Aorta (tissue), 5 donors: ENCODE data around the gene ERVK3-1. TPM values are rescaled to one million over a fixed set of nuclear protein-coding genes. Genes with fewer than 3 reads are reported as not detected.
"Not testable (repeated sequence)": the region's sequence is repeated elsewhere in the genome, so short reads cannot be mapped to it uniquely, and the experiment has no call there.

Experiments
- ATAC-seq: fragments of 200-7000 bp; cut with Tn5 transposase; one replicate; pipeline ENCODE4 v1.9.1; 2022; ENCODE audit warnings: moderate library complexity; ENCODE audit not compliant: low FRiP score
- DNase-seq, 2 donors: peaks; one replicate each; pipeline ENCODE4 v3.0.0-alpha.2; 2020
- H3K27ac ChIP-seq, 2 donors: one replicate each; pipeline ENCODE4 v1.5.1; 2013; ENCODE audit warnings: low read length in 2 of 2, mild to moderate bottlenecking in 2 of 2, moderate library complexity in 2 of 2, control low read depth in 1 of 2, inconsistent platforms in 1 of 2, low read depth in 1 of 2
- H3K27me3 ChIP-seq, 2 donors: one replicate each; pipeline ENCODE4 v1.6.1; 2013; ENCODE audit warnings: control low read depth in 1 of 2, low read length in 1 of 2, mild to moderate bottlenecking in 1 of 2, moderate library complexity in 1 of 2; ENCODE audit not compliant: insufficient read depth in 2 of 2, control insufficient read depth in 1 of 2
- H3K36me3 ChIP-seq, 2 donors: one replicate each; pipeline ENCODE4 v1.6.1; 2013; ENCODE audit warnings: control low read depth in 1 of 2, low read length in 1 of 2, mild to moderate bottlenecking in 1 of 2; ENCODE audit not compliant: insufficient read depth in 2 of 2, control insufficient read depth in 1 of 2
- H3K4me1 ChIP-seq, 2 donors: one replicate each; pipeline ENCODE4 v1.6.1; 2013; ENCODE audit warnings: low read length in 2 of 2, control low read depth in 1 of 2, mild to moderate bottlenecking in 1 of 2, moderate library complexity in 1 of 2; ENCODE audit not compliant: insufficient read depth in 2 of 2, control insufficient read depth in 1 of 2
- H3K4me3 ChIP-seq, 2 donors: one replicate each; pipeline ENCODE4 v1.5.1; 2013; ENCODE audit warnings: low read length in 2 of 2, control low read depth in 1 of 2, mild to moderate bottlenecking in 1 of 2
- H3K9me3 ChIP-seq: one replicate; pipeline ENCODE4 v1.6.1; 2013; ENCODE audit warnings: mild to moderate bottlenecking, low read length; ENCODE audit not compliant: control insufficient read depth
- WGBS, 2 donors: extraction: QIAGEN DNeasy Blood & Tissue Kit; methylation state at CpG; one replicate each; pipeline ENCODE4 v1.1.7; 2013; 5-methylcytosine and 5-hydroxymethylcytosine counted together
- intact Hi-C, 2 donors: fragments of 100-400 bp; cut with DNase I; formaldehyde crosslinking; loops; one replicate each; pipeline versions ENCODE4 v1.14.2 to v1.15.0; 2022
- long read RNA-seq, 2 donors: library from polyadenylated mRNA; unstranded; transcript quantifications; one replicate each; pipeline ENCODE4 v2.0.0, GENCODE V29; 2020 to 2021
- polyA plus RNA-seq, 2 donors: library from polyadenylated mRNA; stranded (reverse); fragments of 200-250 nt; gene quantifications; one replicate each; pipeline ENCODE4 v1.2.3, GENCODE V29; 2013
- total RNA-seq, 2 donors: library from RNA; stranded (reverse); fragmentation: NEBNext Ultra II Directional; extraction: Animal tissue kit (Norgen Biotek cat#: 25700); gene quantifications; one replicate each; pipeline ENCODE4 v1.2.1, GENCODE V29; 2021
- donor health status: healthy with polysubstance abuse.
- donor health status: Bipolar disorder and iron deficiency.
- donor health status: DM: no; HTN: no; CAD: no.
- donor health status: DM: no; HTN: no; CAD: no.
- donor health status: DM: yes; HTN: yes; CAD: no.

Gene ERVK3-1
- total RNA-seq: 10 to 100 TPM; 33.6 to 34.3 TPM
- polyA plus RNA-seq: 10 to 100 TPM; 26.4 to 48.1 TPM
- long read RNA-seq, donor 1, transcript ERVK3-1-204 (2 exons, 3,889 nt): minor isoform, 9 of 63 reads
- long read RNA-seq, donor 1, transcript ERVK3-1-203 (2 exons, 616 nt): minor isoform, 12 of 63 reads
- long read RNA-seq, donor 1, transcript ERVK3-1-201 (4 exons, 1,469 nt): major isoform, 30 of 63 reads
- long read RNA-seq, donor 1, partial matches to known transcripts: 3 of 63 reads
- long read RNA-seq, donor 1, other reads (novel, unspliced or antisense): 6 of 63 reads
- long read RNA-seq, donor 2, transcript ERVK3-1-201 (4 exons, 1,469 nt): major isoform, 13 of 19 reads
- long read RNA-seq, donor 2, partial matches to known transcripts: 2 of 19 reads
- long read RNA-seq, donor 2, other reads (novel, unspliced or antisense): 2 of 19 reads

GRCh38 chr19:58305065-58305931 lies at the start of gene ERVK3-1:
Gene ERVK3-1, plus strand, starts transcription at chr19:58305377. Its CDS starts 6,792 bp downstream, at chr19:58312169.
- peaks cover under 1% of the 10 kb centered on the region for H3K9me3 ChIP-seq
- intact Hi-C loops: loop anchor here (1.0 to 2.0 kb wide), 2 partner anchors 22 to 26 kb away; partner anchors contain the start of gene ZNF8 (in 2 of the 2)
- 0 to 1% methylated on average over 55 of the region's 55 CpGs for WGBS, 2 donors
- H3K27ac ChIP-seq: peak within 1 kb of the TSS; percentile 52 to 66
- H3K27me3 ChIP-seq: no peaks in the 10 kb centered on the region
- peaks cover 0 to 6% of the 10 kb centered on the region in 2 donors for H3K4me1 ChIP-seq
- ATAC-seq (peak; percentile 99), DNase-seq (peak; percentile 98 to 99)
- peaks cover 0 to 3% of the 10 kb centered on the region in 2 donors for H3K36me3 ChIP-seq
- H3K4me3 ChIP-seq: peak within 1 kb of the TSS; percentile 76 to 85

GRCh38 chr19:58258259-58258658 lies 46.9 kb upstream of the ERVK3-1 start:
- peaks cover 23 to 38% of the 10 kb centered on the region in 2 donors for H3K36me3 ChIP-seq
- WGBS, 2 donors: 92 to 96% methylated on average over 3 to 4 of the region's 4 CpGs
- H3K27ac ChIP-seq, H3K27me3 ChIP-seq, H3K4me3 ChIP-seq, DNase-seq, H3K4me1 ChIP-seq, ATAC-seq: not testable (repeated sequence)
- intact Hi-C loops: loop anchor here in 1 of 2 donors (10.0 kb wide), 1 partner anchor 53 kb away; no protein-coding TSS in a partner anchor
- H3K9me3 ChIP-seq: peaks cover 54% of the 10 kb centered on the region

- H3K4me1 ChIP-seq: no peaks in the 10 kb centered on the region
- DNase-seq: no peak
- no peak overlapping the region for H3K4me3 ChIP-seq
- no peak overlapping the region for H3K27ac ChIP-seq
- peaks cover 19 to 25% of the 10 kb centered on the region in 2 donors for H3K36me3 ChIP-seq
- intact Hi-C loops: no loop called here
- WGBS, 2 donors: 98 to 99% methylated on average over 3 of the region's 3 CpGs
- no peak for ATAC-seq
- no peaks in the 10 kb centered on the region for H3K27me3 ChIP-seq
- H3K9me3 ChIP-seq: peaks cover 63% of the 10 kb centered on the region
Measured at GRCh38 chr19:58261600-58261967, 43.6 kb upstream of the ERVK3-1 start.

GRCh38 chr19:58261968-58262921 lies 42.9 kb upstream of the ERVK3-1 start:
- H3K27ac ChIP-seq: no peak overlapping the region
- H3K9me3 ChIP-seq: peaks cover 65% of the 10 kb centered on the region
- no peak for DNase-seq
- no peak overlapping the region for H3K4me3 ChIP-seq
- peaks cover 19 to 25% of the 10 kb centered on the region in 2 donors for H3K36me3 ChIP-seq
- intact Hi-C loops: no loop called here
- H3K27me3 ChIP-seq: no peaks in the 10 kb centered on the region
- H3K4me1 ChIP-seq: no peaks in the 10 kb centered on the region
- 98 to 99% methylated on average over 19 of the region's 19 CpGs for WGBS, 2 donors
- no peak for ATAC-seq

GRCh38 chr19:58262922-58263296 lies 42.3 kb upstream of the ERVK3-1 start:
- peaks cover 16 to 22% of the 10 kb centered on the region in 2 donors for H3K36me3 ChIP-seq
- ATAC-seq (no peak), DNase-seq (no peak)
- H3K27ac ChIP-seq: no peak overlapping the region
- 98% methylated on average over 7 of the region's 7 CpGs for WGBS, 2 donors
- peaks cover 62% of the 10 kb centered on the region for H3K9me3 ChIP-seq
- no peak overlapping the region for H3K4me3 ChIP-seq
- H3K27me3 ChIP-seq: no peaks in the 10 kb centered on the region
- no peaks in the 10 kb centered on the region for H3K4me1 ChIP-seq
- intact Hi-C loops: no loop called here

GRCh38 chr19:58265100-58265499 lies 40.1 kb upstream of the ERVK3-1 start:
- intact Hi-C loops: no loop called here
- peaks cover 8 to 13% of the 10 kb centered on the region in 2 donors for H3K36me3 ChIP-seq
- 96 to 98% methylated on average over 3 of the region's 3 CpGs for whole genome bisulfite sequencing, 2 donors

GRCh38 chr19:58268344-58268743 lies 36.8 kb upstream of the ERVK3-1 start:
- no peaks in the 10 kb centered on the region for H3K27me3 ChIP-seq
- intact Hi-C loops: no loop called here
- H3K4me1 ChIP-seq: no peaks in the 10 kb centered on the region
- H3K4me3 ChIP-seq: no peak overlapping the region
- H3K27ac ChIP-seq: no peak overlapping the region
- peaks cover 40% of the 10 kb centered on the region for H3K9me3 ChIP-seq
- no peak for ATAC-seq
- peaks cover 0 to 6% of the 10 kb centered on the region in 2 donors for H3K36me3 ChIP-seq
- 93 to 95% methylated on average over 3 of the region's 3 CpGs for WGBS, 2 donors
- no peak for DNase-seq

More at GRCh38 chr19:58265100-58265499, 40.1 kb upstream of the ERVK3-1 start:
- no peak overlapping the region for H3K4me3 ChIP-seq
- H3K27ac ChIP-seq: no peak overlapping the region
- H3K4me1 ChIP-seq: no peaks in the 10 kb centered on the region
- H3K27me3 ChIP-seq: no peaks in the 10 kb centered on the region
- DNase-seq (no peak), ATAC-seq (no peak)
- peaks cover 54% of the 10 kb centered on the region for H3K9me3 ChIP-seq

GRCh38 chr19:58274771-58275201 lies 30.4 kb upstream of the ERVK3-1 start:
- H3K27ac ChIP-seq: no peak overlapping the region
- peaks cover 13% of the 10 kb centered on the region for H3K9me3 ChIP-seq
- no peaks in the 10 kb centered on the region for H3K4me1 ChIP-seq
- no peak overlapping the region for H3K4me3 ChIP-seq
- intact Hi-C loops: no loop called here
- no peaks in the 10 kb centered on the region for H3K27me3 ChIP-seq
- DNase-seq: no peak
- H3K36me3 ChIP-seq: peaks cover 0 to 3% of the 10 kb centered on the region in 2 donors
- ATAC-seq: no peak
- WGBS, 2 donors: 80 to 84% methylated on average over 2 of the region's 2 CpGs
